Activated CD4-positive, CD25-positive, alpha-beta regulatory T cell (primary cell): ENCODE results near the gene AQP7.
"Not testable (repeated sequence)": the region's sequence is repeated elsewhere in the genome, so short reads cannot be mapped to it uniquely, and the experiment has no call there.

Source experiments
- DNase-seq, 4 experiments: peaks; one replicate each; lab custom pipeline; 2025; lab: John Stamatoyannopoulos, UW

AQP7 gene

DNA sequence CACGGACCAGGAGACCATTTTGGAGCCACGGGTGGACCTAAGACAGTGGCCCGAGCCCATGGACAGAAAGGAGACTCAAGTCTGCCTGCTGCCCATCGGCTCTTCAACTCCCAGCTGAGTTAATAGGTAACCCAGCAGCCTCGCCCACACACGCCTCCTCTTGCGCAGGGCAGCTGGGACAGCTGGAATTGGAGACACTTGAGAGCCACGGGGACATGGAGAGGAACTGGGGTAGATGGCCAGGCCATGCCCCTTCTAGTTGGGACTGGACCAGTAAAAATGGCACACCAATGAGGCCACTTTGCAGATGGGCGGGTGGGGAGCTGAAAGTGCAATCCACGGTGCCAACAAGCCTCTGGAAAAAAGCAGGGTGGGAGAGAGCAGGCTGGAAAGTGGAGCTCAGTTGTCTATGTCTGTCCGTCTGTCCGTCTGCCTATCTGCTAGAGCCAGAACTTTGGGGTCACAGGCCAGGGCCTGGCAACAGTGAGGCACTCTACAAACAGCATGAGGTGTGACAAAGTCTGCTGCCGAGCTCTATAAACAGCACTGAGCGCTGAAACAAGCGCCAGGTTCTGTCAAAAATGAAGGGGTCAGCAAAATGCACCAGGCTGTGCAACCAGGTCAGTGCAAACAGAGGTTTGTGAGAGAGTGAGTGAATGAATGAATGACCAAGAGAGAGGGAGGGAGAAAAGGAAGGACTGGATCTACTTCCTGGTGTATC is 7.0 kb downstream of the AQP7 start:
- DNase-seq, result not testable (repeated sequence)

DNA sequence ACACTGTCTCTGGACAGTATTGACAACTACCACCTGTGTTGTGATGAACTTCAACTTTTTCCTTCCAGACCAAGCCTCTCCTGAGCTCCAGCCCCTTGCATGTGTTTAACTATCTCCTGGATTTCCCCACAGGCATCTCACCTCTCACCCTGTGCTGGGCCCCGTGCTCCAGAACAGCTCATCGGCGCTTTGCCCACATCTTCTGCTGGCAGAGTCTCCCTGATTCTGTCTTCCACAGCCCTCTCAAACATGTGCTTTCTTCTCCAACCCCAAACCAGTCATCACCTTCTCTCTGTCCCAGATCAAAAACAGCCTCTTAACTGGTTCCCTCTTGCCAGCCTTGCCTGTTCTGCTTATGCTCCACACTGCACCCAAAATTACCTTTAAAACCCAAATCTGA is 8.4 kb downstream of the AQP7 start:
- not testable (repeated sequence) for DNase-seq

DNA sequence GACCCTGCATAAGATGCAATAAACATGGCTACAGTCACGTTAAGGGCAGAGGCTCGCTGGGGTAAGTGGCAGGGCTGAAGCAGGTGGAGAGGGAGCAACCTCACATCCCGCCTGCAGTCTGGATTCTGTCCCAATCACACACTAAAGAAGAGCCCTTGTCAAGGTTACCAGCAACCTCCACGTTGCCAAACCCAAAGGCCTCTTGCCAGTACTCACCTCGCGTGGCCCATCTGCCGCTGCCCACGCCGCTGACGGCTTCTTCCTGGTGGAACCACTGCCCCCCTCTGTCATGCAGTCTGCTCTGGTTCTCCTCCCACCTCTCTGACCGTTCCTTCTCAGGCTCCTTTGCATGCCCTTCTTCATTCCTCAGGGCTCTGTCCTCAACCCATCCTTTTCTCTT is 8.8 kb downstream of the AQP7 start:
- DNase-seq, result no peak

DNA sequence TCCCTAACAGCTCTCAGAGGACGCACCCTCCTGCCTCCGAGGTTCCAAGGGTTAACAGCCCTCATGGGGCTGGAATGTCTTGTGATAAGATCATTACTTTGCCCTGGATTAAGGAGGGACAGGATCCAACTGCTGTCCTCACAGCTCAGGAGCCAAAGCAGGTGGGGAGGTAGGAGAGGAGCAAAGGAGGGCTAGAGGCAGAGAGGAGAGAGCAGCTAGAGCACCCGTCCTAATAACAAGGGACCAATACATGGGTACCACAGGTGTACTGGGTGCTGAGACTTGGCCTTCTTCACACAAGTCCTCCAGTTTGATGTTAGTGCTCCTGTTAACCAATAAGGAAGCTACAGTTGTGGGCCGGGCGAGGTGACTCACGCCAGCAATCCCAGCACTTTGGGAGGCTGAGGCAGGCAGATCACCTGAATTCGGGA is 9.8 kb downstream of the AQP7 start:
- not testable (repeated sequence) for DNase-seq

- not testable (repeated sequence) for DNase-seq
These were observed 11.1 kb downstream of the AQP7 start for GRCh38 chr9:33391111-33391771.

DNA sequence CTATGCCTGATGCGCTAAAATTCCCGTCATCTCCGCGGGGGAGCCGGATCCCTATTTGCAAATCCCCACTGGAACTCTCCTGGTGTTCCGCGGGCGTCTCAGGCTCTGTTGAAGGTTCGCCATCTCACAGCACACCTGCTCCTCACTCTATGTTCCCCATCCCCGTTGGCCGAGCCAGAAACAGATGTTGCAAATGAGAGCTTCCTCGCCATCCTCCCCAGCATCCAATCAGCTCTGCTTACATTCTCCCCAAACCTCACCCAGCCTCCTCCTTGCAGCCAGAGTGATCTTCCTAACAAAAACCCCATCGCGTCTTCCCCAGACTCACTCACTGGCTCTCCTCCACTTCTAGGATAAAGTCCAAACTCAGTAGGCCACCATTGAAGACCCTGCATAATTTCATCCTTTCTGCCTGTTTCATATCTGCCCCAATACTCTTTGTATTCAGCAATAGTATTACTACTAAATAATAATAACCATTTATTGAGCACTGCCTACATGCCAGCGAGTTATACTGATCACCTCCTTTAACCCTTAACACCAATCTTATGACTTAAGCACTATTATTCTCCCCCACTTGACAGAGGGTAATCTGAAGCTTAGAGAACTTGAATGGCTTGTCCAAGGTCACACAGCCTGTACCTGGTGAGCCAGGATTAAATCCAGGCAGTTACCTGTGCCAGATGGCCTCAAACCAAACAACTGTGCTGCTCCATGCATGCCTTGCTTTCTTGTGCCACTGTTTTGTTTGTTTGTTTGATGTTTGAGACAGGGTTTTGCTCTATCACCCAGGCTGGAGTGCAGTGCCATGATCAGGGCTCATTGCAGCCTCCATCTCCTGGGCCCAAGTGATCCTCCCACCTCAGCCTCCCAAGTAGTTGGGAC is 14.0 kb downstream of the AQP7 start:
- no peak for DNase-seq

DNA sequence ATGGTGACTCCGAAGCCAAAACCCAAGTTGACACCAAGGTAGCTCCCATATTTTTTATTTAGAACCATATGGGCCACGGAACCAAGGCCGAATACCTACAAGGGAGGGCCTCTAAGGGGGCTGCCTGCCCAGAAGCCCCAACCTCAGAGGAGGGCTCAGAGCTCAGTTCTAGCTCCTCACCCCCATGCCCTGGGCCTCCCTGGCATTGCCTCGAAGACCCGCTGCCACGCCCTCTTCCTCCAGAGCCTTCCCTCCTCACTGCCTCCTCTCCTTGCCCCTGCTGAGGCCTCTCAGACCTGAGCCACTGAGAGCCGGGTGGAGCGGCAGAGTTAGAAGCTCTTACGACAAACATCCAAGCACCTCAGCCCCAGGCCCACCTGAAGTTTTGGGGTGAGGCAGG is 15.4 kb downstream of the AQP7 start:
- DNase-seq, result not testable (repeated sequence)

DNA sequence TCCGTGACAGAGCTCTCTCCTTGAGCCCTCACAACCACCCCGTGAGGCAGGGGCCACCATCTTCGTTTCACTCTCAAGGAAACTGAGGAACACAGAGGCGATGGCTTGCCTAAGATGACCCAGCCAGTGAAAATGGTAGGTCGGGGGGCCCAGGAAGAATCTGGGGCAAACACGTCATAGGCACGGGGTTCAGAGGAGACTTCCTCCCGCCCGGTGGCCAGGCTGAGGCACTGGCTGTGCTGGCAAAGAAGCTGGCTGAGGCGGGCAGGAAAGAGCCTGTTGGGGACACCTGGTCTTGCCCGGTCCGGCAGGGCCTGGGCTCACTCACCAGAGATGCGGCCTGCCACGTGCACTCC is 15.7 kb downstream of the AQP7 start:
- DNase-seq, result not testable (repeated sequence)

DNA sequence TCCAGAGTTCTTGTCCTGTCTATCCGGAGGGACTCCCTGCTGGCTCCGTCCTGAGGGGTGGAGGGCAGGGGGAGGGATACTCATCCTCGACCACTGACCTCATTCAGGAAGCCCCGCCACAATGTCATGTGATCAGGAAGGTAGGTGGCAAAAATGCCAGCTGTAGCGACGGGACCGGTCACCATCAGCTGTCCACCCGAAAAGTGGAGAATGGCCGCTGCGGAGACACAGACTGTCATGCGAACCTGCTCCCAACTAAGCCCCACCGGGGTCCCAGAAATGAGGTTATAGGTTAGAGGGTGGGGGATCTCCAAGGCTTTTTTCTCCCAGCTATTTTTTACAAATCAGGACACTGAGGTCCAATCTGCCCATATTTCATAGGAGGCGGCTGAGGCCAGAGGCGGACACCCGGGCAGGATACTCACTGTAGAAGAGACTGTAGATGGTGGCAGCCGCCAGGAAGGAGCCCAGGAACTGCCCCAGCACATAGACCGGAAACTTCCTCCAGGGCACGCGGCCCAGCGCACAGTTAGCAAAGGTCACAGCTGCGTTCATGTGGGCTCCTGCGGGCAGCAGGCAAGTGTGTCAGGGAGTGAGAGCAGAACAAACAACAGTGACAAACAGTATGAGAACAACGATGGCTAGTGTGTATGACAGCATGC is 16.3 kb downstream of the AQP7 start:
- not testable (repeated sequence) for DNase-seq

DNA sequence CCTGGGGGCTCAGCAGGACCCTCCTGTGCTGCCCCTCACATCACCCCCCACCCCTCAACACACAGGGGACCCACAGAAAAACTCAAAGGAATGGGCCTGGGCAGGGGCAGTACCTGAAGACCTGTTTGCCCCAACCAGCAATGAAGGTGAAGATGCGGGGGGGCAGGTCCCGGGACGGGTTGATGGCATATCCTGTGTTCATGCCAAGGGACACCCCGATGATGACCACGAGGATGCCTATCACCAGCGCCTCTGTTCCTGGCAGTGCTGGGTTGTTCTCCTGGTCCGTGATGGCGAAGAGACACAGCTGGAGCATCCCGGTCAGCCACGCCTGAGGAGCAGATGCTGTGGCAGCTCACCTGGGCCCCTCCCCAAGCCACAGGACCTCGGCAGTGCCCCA is 16.8 kb downstream of the AQP7 start:
- not testable (repeated sequence) for DNase-seq

- DNase-seq, result not testable (repeated sequence)
These were observed 19.0 kb downstream of the AQP7 start for GRCh38 chr9:33383396-33383795.

- not testable (repeated sequence) for DNase-seq
These were observed 20.0 kb downstream of the AQP7 start for GRCh38 chr9:33382397-33382796.

DNA sequence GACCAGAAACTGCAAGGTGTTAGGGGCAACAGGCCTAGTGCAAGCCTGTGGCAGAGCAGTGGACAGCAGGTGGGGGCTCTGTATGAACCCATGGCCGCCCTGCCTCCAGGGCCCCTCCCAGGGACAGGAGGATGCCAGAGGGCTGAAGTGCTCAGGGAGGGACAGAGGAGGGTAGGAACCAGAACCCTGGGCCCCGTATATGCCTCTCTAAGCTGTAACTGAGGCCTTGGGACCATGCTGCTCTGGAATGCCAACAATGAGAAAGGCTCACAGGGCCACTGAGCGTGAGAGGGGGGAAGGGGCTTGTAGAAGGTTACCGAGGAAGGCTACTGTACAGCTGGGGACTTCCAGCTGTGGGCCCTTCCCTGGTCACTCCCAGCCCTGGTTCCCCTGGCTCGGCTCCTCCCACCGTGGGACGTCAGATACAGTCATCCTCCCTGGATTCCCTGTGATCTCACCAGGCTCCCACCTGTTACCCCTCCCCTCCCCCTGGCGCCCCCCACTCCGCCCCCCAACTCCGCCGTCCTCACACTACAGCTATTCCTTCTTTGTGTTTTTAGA is 21.1 kb downstream of the AQP7 start:
- no peak for DNase-seq

DNA sequence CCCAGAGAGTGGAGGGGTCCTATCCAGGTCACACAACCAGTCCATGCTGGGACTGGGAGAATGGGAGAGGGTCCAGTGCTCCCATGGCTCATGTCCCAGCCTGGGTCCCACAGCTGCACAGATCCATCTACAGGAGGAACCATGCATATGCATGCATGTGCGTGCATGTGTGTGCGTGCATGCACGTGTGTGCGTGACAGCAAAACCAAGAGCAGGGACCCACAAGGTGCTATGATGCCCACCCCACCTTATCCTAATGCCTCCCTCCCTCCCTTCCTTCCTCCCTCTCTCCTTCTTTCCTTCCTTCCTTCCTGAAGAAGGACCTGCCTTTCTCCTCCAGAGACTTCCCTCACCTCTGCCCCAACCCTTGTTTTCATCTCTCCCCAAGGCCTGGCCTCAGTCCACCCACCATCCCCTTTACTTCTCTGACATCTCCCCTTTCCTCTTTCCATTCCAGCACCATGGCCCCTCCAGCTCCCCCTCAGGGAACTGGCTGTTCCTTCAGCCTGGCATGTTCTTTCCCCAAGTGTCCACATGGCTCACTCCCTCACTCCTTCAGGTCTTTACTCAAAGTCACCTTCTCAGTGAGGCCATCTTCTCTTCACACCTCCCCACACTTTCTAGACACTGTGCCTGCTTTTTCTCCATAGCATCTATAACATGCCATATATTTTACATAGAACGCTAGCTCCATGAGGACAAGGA is 21.8 kb downstream of the AQP7 start:
- DNase-seq, result no peak

GRCh38 chr9:33379666-33380389 is 22.5 kb downstream of the AQP7 start:
- DNase-seq, result no peak

- DNase-seq, result no peak
These were observed 24.1 kb downstream of the AQP7 start for GRCh38 chr9:33378121-33378795.

GRCh38 chr9:33377089-33377715 is 25.2 kb downstream of the AQP7 start:
- no peak for DNase-seq

DNA sequence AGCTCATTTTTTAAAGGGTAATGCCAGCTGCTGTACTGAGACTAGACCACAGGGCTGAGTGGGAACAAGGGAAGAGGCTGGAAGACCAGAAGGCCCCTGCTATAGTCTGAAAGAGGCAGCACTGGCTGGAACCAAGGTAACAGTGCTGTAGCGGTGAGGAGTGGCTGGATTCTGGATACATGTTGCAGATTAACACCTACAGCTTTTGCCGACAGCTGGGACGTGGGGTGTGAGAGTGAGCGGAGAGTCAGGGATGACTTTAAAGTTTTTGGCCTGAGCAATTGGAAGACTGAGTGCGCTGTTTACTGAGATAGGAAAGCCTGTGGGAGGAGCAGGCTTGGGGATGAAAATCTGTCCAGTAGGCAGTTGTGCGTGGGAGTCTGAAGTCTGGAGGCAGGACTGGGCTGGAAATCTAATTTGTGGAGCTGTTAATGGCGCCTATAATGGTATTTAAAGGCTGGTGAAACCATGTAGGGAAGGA is 26.5 kb downstream of the AQP7 start:
- DNase-seq, result no peak

DNA sequence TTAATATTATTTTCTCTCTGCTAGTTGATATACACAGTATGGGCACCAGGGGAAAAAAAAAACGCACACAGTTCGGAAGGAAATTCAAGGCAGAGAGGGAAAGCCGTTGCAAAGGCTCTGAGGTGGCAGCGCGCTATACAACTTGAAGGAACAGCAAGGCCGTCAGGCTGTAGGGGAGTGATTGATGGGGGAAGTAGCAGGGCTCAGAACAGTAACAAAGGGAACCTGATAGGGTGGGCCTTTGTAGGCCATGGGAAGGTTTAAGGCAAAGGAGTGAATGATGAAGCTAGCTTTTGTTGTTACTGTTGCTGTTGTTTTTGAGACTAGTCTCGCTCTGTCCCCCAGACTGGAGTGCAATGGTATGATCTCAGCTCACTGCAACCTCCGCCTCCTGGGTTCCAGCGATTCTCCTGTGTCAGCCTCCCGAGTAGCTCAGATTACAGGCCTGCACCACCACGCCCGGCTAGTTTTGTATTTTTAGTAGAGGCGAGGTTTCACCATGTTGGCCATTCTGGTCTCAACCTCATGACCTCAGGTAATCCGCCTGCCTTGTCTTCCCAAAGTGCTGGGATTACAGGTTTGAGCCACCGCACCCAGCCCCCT is 27.0 kb downstream of the AQP7 start:
- DNase-seq, result no peak
